Activated CD4-positive, alpha-beta T cell treated with anti-CD3 and anti-CD28 coated beads, Interleukin-2, amount 10 ng/mL, durations not matched to agents 24 days and 14 days (primary cell): ENCODE measurements around the gene SEL1L. TPM values are rescaled to one million over a fixed set of nuclear protein-coding genes. Genes with fewer than 3 reads are reported as not detected.
"Not testable (repeated sequence)": the region's sequence is repeated elsewhere in the genome, so short reads cannot be mapped to it uniquely, and the experiment has no call there.

Experiments
- DNase-seq: peaks from one replicate; pipeline ENCODE4 v3.0.0; 2022
- H3K27ac Mint-ChIP-seq: one replicate; pipeline ENCODE4 v1.8.0; 2022; ENCODE audit warnings: mild to moderate bottlenecking, mixed read lengths
- H3K27me3 Mint-ChIP-seq: one replicate; pipeline ENCODE4 v1.8.0; 2022; ENCODE audit warnings: mixed read lengths
- H3K36me3 Mint-ChIP-seq: one replicate; pipeline ENCODE4 v1.8.0; 2022; ENCODE audit warnings: low read depth, mild to moderate bottlenecking, mixed read lengths
- H3K4me1 Mint-ChIP-seq: one replicate; pipeline ENCODE4 v1.8.0; 2021; ENCODE audit warnings: mixed read lengths
- H3K4me3 Mint-ChIP-seq: one replicate; pipeline ENCODE4 v1.8.0; 2022; ENCODE audit warnings: mild to moderate bottlenecking, moderate library complexity, mixed read lengths
- H3K9me3 Mint-ChIP-seq: one replicate; pipeline ENCODE4 v1.8.0; 2021; ENCODE audit warnings: mixed read lengths
- intact Hi-C: fragments of 100-400 bp; cut with micrococcal nuclease; formaldehyde crosslinking; loops from one replicate; pipeline ENCODE4 v1.15.1; 2023
- total RNA-seq: library from RNA; stranded (reverse); gene quantifications from 2 replicates; pipeline ENCODE4 v1.2.3, GENCODE V29; 2022

The SEL1L gene
- total RNA-seq, 1 donor from 2014 or later, result 57.4 TPM

GRCh38 chr14:81550001-81550637, 16.5 kb upstream of the SEL1L start:
- intact Hi-C loops, result no loop called here
- no peaks in the 10 kb centered on the region for H3K36me3 Mint-ChIP-seq
- no peak for DNase-seq
- no peak overlapping the region for H3K27ac Mint-ChIP-seq
- peaks cover 12% of the 10 kb centered on the region for H3K4me1 Mint-ChIP-seq
- no peaks in the 10 kb centered on the region for H3K27me3 Mint-ChIP-seq
- peaks cover 21% of the 10 kb centered on the region for H3K9me3 Mint-ChIP-seq
- H3K4me3 Mint-ChIP-seq, result no peak overlapping the region

GRCh38 chr14:81541206-81541605, 7.6 kb upstream of the SEL1L start:
- DNase-seq, H3K4me3 Mint-ChIP-seq, H3K27ac Mint-ChIP-seq, H3K36me3 Mint-ChIP-seq, H3K4me1 Mint-ChIP-seq, intact Hi-C loops: not testable (repeated sequence)
- peaks cover 20% of the 10 kb centered on the region for H3K9me3 Mint-ChIP-seq
- H3K27me3 Mint-ChIP-seq, result peaks cover 25% of the 10 kb centered on the region

- intact Hi-C loops, result no loop called here
- H3K4me1 Mint-ChIP-seq, result peaks cover 18% of the 10 kb centered on the region
- no peak overlapping the region for H3K27ac Mint-ChIP-seq
- peaks cover 13% of the 10 kb centered on the region for H3K27me3 Mint-ChIP-seq
- H3K9me3 Mint-ChIP-seq, result peaks cover 9% of the 10 kb centered on the region
- H3K36me3 Mint-ChIP-seq, result peaks cover 4% of the 10 kb centered on the region
- no peak overlapping the region for H3K4me3 Mint-ChIP-seq
- no peak for DNase-seq
Measured at GRCh38 chr14:81537193-81537592, 3.5 kb upstream of the SEL1L start.

- H3K4me3 Mint-ChIP-seq, result no peak overlapping the region
- H3K4me1 Mint-ChIP-seq, result peaks cover 26% of the 10 kb centered on the region
- peaks cover 5% of the 10 kb centered on the region for H3K9me3 Mint-ChIP-seq
- H3K27me3 Mint-ChIP-seq, result peaks cover 9% of the 10 kb centered on the region
- DNase-seq, result no peak
- intact Hi-C loops, result no loop called here
- H3K27ac Mint-ChIP-seq, result no peak overlapping the region
- H3K36me3 Mint-ChIP-seq, result peaks cover 4% of the 10 kb centered on the region
Measured at GRCh38 chr14:81536241-81536771, 2.7 kb upstream of the SEL1L start.

GRCh38 chr14:81535396-81536164, 1.9 kb upstream of the SEL1L start:
- peaks cover 4% of the 10 kb centered on the region for H3K36me3 Mint-ChIP-seq
- H3K4me3 Mint-ChIP-seq, result no peak overlapping the region
- peaks cover 9% of the 10 kb centered on the region for H3K27me3 Mint-ChIP-seq
- no peak for DNase-seq
- no peak overlapping the region for H3K27ac Mint-ChIP-seq
- peaks cover 5% of the 10 kb centered on the region for H3K9me3 Mint-ChIP-seq
- H3K4me1 Mint-ChIP-seq, result peaks cover 28% of the 10 kb centered on the region
- intact Hi-C loops, result no loop called here

GRCh38 chr14:81534510-81535074, 939 bp upstream of the SEL1L start:
- Mint-ChIP-seq H3K27me3 (peaks cover 6% of the 10 kb centered on the region), H3K4me1 (peaks cover 28% of the 10 kb centered on the region), H3K36me3 (peaks cover 4% of the 10 kb centered on the region), H3K4me3 (peak overlapping the region; percentile 37), H3K27ac (peak overlapping the region; percentile 15), H3K9me3 (peaks cover 5% of the 10 kb centered on the region)
- intact Hi-C loops, result loop anchor here (1.0 to 5.0 kb wide), 2 partner anchors 315 to 592 kb away; partner anchors contain the start of gene CEP128
- no peak for DNase-seq

GRCh38 chr14:81533212-81533535, 479 bp downstream of the SEL1L start:
- Mint-ChIP-seq H3K27me3 (peaks cover 3% of the 10 kb centered on the region), H3K27ac (peak overlapping the region; percentile 91), H3K4me3 (peak overlapping the region; percentile 98), H3K9me3 (peaks cover 5% of the 10 kb centered on the region), H3K36me3 (peaks cover 6% of the 10 kb centered on the region), H3K4me1 (peaks cover 37% of the 10 kb centered on the region)
- no peak for DNase-seq
- intact Hi-C loops, result loop anchor here (1.0 to 5.0 kb wide), 2 partner anchors 59 to 591 kb away; partner anchors contain the start of gene CEP128

GRCh38 chr14:81529391-81529790, 4.3 kb downstream of the SEL1L start:
- H3K36me3 Mint-ChIP-seq, result peaks cover 27% of the 10 kb centered on the region
- no peak overlapping the region for H3K27ac Mint-ChIP-seq
- no peak overlapping the region for H3K4me3 Mint-ChIP-seq
- intact Hi-C loops, result no loop called here
- H3K27me3 Mint-ChIP-seq, result no peaks in the 10 kb centered on the region
- DNase-seq, result no peak
- H3K4me1 Mint-ChIP-seq, result peaks cover 33% of the 10 kb centered on the region
- H3K9me3 Mint-ChIP-seq, result no peaks in the 10 kb centered on the region

- H3K27me3 Mint-ChIP-seq, result no peaks in the 10 kb centered on the region
- no peak for DNase-seq
- H3K4me1 Mint-ChIP-seq, result peaks cover 31% of the 10 kb centered on the region
- no peaks in the 10 kb centered on the region for H3K9me3 Mint-ChIP-seq
- intact Hi-C loops, result no loop called here
- H3K36me3 Mint-ChIP-seq, result peaks cover 52% of the 10 kb centered on the region
- no peak overlapping the region for H3K4me3 Mint-ChIP-seq
- no peak overlapping the region for H3K27ac Mint-ChIP-seq
Measured at GRCh38 chr14:81525129-81525528, 8.5 kb downstream of the SEL1L start.

GRCh38 chr14:81523616-81524015, 10.0 kb downstream of the SEL1L start:
- Mint-ChIP-seq H3K9me3 (no peaks in the 10 kb centered on the region), H3K27me3 (no peaks in the 10 kb centered on the region), H3K4me1 (peaks cover 37% of the 10 kb centered on the region), H3K36me3 (peaks cover 65% of the 10 kb centered on the region), H3K4me3 (no peak overlapping the region), H3K27ac (peak overlapping the region; percentile 4)
- DNase-seq, result peak; percentile 61
- intact Hi-C loops, result no loop called here

GRCh38 chr14:81523016-81523415, 10.6 kb downstream of the SEL1L start:
- Mint-ChIP-seq H3K9me3 (no peaks in the 10 kb centered on the region), H3K27me3 (no peaks in the 10 kb centered on the region), H3K27ac (no peak overlapping the region), H3K4me3 (no peak overlapping the region), H3K36me3 (peaks cover 64% of the 10 kb centered on the region), H3K4me1 (peaks cover 33% of the 10 kb centered on the region)
- intact Hi-C loops, result no loop called here
- DNase-seq, result no peak

GRCh38 chr14:81521356-81521755, 12.3 kb downstream of the SEL1L start:
- Mint-ChIP-seq H3K27ac (no peak overlapping the region), H3K9me3 (no peaks in the 10 kb centered on the region), H3K4me1 (peaks cover 30% of the 10 kb centered on the region), H3K27me3 (no peaks in the 10 kb centered on the region), H3K4me3 (no peak overlapping the region), H3K36me3 (peaks cover 65% of the 10 kb centered on the region)
- no peak for DNase-seq
- intact Hi-C loops, result no loop called here

- Mint-ChIP-seq H3K4me1 (peaks cover 34% of the 10 kb centered on the region), H3K27ac (peak overlapping the region; percentile 89), H3K36me3 (peaks cover 67% of the 10 kb centered on the region), H3K4me3 (peak overlapping the region; percentile 39), H3K27me3 (no peaks in the 10 kb centered on the region), H3K9me3 (no peaks in the 10 kb centered on the region)
- DNase-seq, result peak; percentile 74
- intact Hi-C loops, result no loop called here
Measured at GRCh38 chr14:81519200-81520011, 14.2 kb downstream of the SEL1L start.
